Epithelial cell of proximal tubule (primary cell): ENCODE measurements around the gene CCDC32. TPM values are rescaled to one million over a fixed set of nuclear protein-coding genes. Genes with fewer than 3 reads are reported as not detected.

ENCODE experiments used
- DNase-seq: peaks from one replicate; pipeline ENCODE4 v3.0.0-alpha.2; 2011; ENCODE audit warnings: low read depth
- H3K4me3 ChIP-seq: 2 replicates; pipeline ENCODE4 v1.5.1; 2011; ENCODE audit warnings: low read depth, mild to moderate bottlenecking, low read length
- total RNA-seq: library from RNA; depleted of rRNA; stranded (reverse); fragments of >200 nt; gene quantifications from 2 replicates; pipeline ENCODE4 v1.2.3, GENCODE V29; 2015
- TF ChIP-seq, protein P1 (sequence below): conservative IDR thresholded peaks from 2 replicates; pipeline ENCODE4 v1.5.1; 2012; ENCODE audit warnings: low read depth, mild to moderate bottlenecking, low read length

The CCDC32 gene
- total RNA-seq, 1 donor from 2014 or later, result 19.7 TPM

DNA sequence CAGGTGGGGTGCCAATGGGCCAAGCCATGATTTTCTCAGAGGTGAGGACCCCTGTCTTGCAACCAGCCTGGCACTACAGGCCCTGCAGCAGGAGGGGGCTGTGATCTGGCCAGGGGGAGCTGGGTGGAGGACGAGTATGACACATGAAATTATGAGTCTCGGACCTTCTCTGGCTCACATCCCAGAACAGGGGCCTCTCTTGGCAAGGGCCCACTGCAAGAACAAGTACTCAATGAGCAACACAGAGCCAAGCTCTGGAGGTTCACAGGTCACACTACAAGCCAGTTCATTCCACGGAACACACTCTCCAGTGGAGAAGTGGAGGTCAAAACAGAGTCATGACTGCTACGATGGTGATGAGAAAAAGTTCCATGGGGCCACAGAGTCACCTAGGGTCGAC, 28.3 kb downstream of the CCDC32 start:
- DNase-seq, result no peak
- TF ChIP-seq, protein P1, sequence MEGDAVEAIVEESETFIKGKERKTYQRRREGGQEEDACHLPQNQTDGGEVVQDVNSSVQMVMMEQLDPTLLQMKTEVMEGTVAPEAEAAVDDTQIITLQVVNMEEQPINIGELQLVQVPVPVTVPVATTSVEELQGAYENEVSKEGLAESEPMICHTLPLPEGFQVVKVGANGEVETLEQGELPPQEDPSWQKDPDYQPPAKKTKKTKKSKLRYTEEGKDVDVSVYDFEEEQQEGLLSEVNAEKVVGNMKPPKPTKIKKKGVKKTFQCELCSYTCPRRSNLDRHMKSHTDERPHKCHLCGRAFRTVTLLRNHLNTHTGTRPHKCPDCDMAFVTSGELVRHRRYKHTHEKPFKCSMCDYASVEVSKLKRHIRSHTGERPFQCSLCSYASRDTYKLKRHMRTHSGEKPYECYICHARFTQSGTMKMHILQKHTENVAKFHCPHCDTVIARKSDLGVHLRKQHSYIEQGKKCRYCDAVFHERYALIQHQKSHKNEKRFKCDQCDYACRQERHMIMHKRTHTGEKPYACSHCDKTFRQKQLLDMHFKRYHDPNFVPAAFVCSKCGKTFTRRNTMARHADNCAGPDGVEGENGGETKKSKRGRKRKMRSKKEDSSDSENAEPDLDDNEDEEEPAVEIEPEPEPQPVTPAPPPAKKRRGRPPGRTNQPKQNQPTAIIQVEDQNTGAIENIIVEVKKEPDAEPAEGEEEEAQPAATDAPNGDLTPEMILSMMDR, result no peak
- H3K4me3 ChIP-seq, result no peak overlapping the region

DNA sequence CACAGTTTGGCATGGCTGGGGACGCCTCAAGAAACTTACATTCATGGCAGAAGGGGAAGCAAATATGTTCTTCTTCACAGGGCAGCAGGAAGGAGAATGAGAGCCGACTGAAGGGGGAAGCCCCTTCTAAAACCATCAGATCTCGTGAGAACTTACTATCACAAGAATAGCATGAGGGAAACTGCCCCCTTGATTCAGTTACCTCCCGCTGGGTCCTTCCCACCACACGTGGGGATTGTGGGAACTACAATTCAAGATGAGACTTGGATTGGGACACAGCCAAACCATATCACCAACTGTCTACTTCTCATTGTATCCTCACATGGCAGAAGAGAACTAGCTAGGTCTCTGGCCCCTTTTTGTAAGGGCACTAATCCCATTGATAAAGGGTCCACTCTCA, 30.5 kb downstream of the CCDC32 start:
- TF ChIP-seq, protein P1, result no peak
- H3K4me3 ChIP-seq, result no peak overlapping the region
- no peak for DNase-seq

DNA sequence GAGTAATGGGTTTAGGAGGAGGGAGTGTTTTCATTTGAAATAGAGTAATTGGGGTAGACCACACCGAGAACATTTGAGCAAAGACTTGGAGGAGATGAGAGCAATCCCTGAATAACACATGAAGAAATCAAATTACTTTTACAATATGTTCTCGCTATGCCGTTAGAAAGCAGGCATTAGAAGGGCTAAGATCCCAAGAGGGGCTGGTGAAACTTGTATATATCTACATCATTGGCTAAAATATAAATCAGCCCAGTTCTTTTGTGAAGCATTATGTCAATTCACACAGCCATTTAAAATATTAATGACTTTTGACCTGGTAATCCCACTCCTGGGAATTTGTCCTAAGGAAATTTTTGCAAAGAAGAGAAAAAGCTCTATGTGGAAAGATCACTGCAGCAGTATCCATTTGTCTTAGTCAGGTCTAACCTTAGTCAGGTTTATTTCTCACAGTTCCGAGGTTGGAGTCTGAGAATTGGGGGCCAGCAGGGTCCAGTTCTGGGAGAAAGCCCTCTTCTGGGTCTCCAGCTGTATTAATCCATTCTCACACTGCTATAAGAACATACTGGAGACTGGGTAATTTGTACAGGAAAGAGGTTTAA, 31.0 kb downstream of the CCDC32 start:
- TF ChIP-seq, protein P1, result no peak
- no peak for DNase-seq
- H3K4me3 ChIP-seq, result no peak overlapping the region

DNA sequence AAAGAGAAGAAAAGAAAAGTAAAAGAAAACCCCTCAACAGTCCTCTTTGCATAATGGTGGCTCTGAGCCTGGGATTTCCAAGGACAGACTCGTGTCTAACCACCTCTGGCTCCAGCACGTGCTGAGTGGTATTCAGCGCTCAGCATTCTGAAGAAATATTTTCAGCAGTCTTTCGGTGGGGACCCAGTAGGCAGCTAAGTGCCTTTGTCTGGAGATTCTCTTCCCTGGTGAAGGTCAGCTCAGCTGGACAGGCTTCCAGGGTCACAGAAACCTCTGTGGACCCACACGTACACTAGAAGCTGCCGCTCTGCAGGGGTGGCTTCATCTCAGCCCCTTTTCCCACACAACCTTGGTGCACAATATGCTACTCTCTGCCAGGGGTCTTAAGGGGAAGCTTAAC, 36.0 kb downstream of the CCDC32 start:
- H3K4me3 ChIP-seq, result no peak overlapping the region
- TF ChIP-seq, protein P1, result no peak
- no peak for DNase-seq

DNA sequence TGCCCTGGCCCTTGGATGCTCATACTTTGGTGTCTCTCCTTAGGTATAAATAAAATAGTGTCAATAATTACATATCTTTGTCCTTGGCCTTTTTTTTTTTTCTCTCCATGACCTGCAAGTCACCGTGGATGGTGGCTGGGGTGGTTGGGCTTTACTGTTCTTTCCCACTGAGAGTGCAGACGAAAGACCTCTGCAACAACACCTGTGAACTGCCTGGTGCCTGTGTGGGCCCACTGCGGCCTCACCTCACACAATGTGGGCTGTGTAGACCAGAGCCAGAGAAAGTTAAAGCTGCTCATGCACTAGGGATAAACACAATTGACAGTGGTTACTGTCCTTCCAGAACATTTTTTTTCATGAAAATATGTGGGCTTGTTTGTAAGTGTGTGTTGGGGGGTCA, 39.0 kb downstream of the CCDC32 start:
- TF ChIP-seq, protein P1, result no peak
- H3K4me3 ChIP-seq, result no peak overlapping the region
- DNase-seq, result no peak

DNA sequence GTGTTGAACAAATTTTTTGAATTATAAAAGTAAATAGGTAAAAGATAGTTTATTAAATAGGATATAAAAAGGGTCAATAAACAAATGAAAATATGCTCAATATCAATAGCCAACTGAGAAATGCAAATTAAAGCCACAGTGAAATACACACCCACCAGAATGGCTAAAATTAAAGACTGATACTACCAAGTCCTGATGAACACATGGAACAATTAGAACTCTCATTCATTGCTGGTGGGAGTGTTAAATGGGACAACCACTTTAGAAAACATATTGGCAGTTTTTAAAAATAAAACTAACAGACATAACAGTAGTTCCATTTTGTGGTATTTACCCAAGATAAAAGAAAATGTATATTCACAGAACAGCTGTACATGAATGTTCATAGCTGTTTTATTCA, 41.2 kb downstream of the CCDC32 start:
- no peak overlapping the region for H3K4me3 ChIP-seq
- no peak for DNase-seq
- TF ChIP-seq, protein P1, result no peak

DNA sequence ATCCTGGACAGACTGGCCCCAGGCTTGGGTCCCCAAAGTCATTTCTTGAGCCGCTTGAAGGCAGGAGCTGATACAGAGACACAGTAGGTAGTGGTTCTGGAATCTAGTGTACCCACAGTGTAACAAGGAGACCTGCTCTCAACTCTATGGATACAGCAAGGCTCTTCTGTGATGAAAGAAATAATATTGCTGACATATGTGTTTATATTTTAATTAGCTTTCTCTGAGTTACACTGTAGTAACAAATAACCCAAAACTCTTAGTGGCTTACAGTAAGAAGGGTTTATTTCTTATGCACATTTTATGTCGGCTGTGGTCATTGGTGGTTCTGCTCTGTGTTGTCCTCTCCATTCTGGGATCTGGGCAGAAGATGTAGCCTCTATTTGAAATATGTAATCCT, 48.5 kb downstream of the CCDC32 start:
- H3K4me3 ChIP-seq, result no peak overlapping the region
- DNase-seq, result no peak
- TF ChIP-seq, protein P1, result no peak
